Glomerular endothelial cell (primary cell): Measurements from ENCODE around the gene MAT2B. TPM values are rescaled to one million over a fixed set of nuclear protein-coding genes. Genes with fewer than 3 reads are reported as not detected.
"Not testable (repeated sequence)": the region's sequence is repeated elsewhere in the genome, so short reads cannot be mapped to it uniquely, and the experiment has no call there.

Experiments
- DNase-seq: peaks from one replicate; pipeline ENCODE4 v3.0.0-alpha.2; 2011; ENCODE audit warnings: low read depth, low spot score; ENCODE audit errors: extremely low read depth
- total RNA-seq: library from RNA; depleted of rRNA; stranded (reverse); fragments of >200 nt; gene quantifications from 2 replicates; pipeline ENCODE4 v1.2.3, GENCODE V29; 2015

MAT2B gene
- total RNA-seq, 1 donor from 2014 or later = 58.4 TPM

GRCh38 chr5:163503106-163504078 lies 2.0 kb upstream of the MAT2B start:
- peak; percentile 37 for DNase-seq

DNA sequence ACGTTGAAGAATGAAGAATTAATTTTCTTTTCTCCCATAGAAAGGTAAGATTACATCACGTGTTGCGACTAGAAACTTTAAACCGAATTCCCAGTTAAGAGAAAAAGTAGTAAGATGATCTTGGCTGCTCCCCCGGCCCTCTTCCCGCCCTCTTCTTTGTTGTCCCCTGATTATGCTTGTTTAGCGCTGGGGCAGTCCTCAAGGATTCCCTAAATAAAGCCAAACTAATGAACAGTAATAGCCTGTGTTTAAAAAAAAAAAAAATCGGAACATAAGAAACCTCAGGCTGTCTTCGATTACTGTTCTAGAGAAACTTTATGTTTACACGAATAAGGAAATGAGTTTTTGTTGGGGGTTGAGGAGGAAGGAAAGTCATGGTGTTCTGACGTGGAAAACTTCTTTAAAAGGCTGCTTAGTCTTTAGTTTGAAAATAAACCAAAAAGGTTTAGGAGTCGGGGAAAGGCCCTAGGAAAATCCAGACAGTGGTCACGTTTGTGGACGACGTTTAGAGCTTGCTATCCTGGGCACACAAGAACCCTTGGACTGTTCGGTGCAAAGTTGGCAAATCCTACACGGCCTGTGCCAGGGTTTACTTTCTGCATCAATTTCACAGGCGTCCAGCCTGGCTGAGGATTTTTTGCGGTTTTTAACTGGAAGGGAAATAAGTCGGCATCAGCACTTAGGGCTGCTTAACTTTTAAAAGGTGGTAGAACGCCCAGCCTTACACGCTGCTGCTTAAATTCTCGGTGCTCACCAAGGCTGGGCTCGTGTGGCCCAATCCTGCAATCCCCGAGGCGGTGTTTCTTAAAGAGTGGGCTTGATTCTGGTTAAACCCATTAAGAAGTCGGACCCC lies 1.1 kb upstream of the MAT2B start:
- DNase-seq = no peak

GRCh38 chr5:163505049-163505367 lies 411 bp upstream of the MAT2B start:
- DNase-seq = no peak

GRCh38 chr5:163506095-163506457 lies 657 bp downstream of the MAT2B start:
- no peak for DNase-seq

GRCh38 chr5:163506726-163507125 lies 1.3 kb downstream of the MAT2B start:
- DNase-seq = no peak

- no peak for DNase-seq
Observed at GRCh38 chr5:163508753-163509152, 3.3 kb downstream of the MAT2B start.

DNA sequence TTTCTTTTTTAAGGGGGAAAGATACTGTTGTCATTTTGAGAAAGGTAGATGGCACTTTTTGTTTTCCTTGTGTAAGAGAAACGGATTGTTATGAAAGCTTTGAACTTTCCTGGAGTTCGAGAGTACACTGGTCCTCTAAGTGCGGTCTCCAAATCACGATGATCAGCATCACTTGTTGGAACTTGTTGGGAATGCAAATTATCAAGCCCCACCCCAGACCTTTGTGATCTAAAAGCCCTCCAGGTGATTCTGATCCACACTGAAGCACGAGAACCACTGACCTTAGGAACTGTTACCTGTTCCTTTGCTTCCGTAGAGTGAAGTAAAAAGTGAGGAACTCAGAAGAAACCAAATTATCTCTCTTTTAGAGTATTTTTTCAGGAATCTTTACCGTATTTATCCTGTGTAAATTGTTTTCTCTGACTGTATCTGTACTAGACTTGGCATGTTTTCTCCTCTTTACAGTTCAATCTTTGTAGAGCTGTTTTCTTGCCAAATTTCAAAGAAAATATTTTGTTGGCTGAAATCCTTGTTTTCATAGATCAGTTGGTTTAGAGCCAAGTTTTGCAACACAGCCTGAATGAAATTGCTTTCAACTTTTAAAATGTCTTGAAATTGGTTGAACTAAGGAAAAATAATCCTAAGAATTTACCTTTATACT lies 4.0 kb downstream of the MAT2B start:
- no peak for DNase-seq

DNA sequence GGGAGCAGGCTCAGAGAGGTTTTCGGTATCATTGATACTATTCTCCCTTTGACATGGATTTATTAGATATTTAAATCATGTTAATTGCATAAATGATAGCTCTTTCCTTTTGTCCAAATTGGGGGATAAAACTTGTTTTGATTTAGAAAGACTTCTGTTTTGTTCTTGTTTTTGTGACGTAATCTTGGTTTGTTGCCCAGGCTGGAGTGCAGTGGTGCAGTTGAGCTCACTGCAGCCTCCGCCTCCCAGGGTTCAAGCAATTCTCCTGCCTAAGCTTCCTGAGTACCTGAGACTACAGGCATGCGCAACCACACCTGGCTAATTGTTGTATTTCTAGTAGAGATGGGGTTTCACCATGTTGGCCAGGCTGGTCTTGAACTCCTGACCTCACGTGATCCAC lies 7.1 kb downstream of the MAT2B start:
- DNase-seq = no peak

DNA sequence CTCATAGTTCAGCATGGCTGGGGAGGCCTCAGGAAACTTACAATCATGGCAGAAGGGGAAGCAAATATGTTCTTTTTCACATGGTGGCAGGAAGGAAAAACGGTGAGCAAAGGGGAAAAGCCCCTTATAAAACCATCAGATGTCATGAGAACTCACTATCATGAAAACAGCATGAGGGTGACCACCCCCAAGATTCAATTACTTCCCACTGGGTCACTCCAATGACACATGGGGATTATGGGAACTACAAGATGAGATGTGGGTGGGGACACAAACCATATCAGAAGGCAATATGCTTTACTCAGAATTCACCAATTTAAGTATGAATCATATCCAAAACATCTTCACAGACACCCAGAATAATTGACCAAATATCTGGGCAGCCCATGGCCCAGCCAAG lies 19.7 kb downstream of the MAT2B start:
- no peak for DNase-seq

- no peak for DNase-seq
Observed at GRCh38 chr5:163529698-163530097, 24.3 kb downstream of the MAT2B start.

DNA sequence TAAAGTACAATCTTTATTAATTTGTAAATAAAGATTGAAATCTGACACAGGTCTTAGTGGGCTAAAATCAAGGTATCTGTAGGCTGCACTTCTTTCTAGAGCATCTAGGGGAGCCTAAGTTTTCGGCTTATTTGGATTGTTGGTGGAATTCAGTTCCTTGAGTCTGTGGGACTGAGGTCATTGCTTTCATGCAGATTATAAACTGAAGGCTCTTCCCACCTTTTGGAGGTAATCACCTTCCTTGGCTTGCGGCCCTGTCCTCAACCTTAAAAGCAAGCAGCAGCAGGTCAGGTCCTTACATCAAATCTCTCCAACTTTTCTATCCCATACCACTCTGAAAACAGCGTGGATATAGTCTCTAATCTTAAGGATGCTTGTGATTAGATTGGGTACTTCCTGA lies 25.9 kb downstream of the MAT2B start:
- DNase-seq = no peak

DNA sequence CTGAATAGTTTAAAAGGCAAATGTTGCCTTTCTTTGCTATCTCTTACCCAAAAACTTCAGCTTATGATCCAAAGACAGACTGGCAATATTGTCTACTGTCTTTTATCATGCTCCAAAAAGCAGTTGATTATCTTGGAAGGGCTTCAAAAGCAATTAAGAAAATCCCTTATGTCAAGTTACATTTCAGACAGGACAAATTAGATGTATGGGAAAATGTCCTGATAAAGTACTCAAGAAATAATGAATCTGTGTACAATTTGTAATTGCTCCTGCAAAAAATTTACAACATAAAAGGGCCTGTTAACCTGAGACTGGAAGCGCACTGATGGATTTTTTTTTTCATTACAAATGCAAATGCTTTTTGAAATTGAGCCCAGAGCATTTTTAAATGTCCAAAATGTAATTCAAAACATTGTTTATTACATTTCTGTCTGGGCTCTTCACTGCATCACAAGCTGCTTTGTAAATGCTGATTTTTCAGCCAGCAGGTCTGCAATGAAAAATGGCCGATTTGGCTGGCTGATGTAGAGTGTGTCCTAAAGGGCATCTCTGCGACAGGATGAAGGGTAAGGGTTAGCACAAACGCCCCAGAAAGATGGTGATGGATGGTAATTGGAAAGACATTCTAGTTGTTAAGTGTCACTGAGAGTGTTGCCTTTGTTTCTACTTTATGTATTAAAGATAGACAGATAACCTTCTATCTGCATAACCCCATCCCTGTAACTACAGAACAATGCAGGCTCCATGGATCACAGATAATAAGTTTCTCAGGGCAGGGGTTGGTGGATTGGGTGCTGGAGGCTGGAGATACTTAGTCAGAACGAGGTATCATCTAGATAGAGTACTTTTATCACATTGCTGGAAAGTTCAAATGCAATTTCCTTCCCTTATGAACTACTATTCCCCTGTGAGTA lies 27.0 kb downstream of the MAT2B start:
- no peak for DNase-seq

DNA sequence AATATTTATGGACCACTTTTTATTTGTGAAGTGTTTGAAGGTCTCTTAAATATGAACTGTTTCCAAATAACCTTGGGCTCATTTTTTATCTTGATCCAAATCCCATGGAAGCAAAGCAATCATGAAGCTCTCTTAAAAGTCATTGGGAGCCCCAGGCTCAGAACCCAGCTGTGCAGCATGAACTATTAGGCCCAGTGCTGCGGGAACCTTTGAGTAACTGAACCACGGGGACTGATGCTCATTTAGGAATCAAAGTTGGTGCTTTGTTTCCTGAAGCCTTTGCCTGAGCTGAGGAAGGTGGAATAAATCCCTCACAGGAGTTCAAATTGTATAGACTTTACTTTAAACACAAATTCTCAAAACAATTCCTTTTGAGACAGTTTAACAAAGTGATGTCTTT lies 27.8 kb downstream of the MAT2B start:
- no peak for DNase-seq

DNA sequence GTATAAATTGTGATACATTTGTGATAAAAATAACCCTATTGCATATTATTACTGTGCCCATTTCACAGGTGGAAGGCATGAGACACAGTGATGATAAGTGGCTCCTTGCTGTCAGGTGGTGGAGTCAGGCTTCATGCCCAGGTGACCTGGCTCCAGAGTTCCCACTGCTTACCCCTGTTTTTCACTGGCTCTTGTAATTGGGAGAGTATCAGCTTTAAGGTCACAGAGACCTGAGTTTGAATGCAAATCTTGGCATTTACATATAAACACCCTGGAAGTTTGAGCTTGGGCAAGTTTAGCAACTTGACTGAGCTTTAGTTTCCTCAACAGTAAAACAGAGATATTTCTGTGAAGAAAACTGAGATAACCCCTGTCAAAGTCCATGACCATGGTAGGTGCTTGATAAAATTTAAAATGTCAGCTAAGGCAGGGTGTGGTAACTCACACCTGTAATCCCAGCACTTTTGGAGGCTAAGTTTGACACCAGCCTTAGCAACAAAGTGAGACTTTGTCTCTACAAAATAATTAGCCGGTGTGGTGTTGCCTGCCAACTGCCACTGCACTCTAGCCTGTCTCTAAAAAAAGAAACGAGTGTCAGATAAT lies 29.2 kb downstream of the MAT2B start:
- no peak for DNase-seq

DNA sequence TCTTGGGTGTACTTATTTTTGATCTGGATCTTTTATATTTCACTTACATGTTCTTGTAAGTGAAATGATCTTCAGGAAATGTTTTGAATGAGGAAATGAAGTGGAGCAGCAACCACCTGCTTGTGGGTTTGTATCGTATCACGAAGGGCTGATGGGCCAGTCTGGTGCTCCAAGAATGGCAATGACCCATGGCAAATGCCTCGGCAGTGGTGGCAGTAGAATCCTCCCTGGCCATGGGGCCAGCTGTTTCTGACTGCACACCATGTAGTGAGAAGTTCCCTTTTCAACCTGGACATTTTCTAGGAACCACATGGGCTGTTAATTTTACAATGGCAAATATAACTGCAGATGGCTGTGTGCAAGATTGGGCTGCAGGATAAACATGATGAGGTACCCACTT lies 29.9 kb downstream of the MAT2B start:
- DNase-seq = no peak

DNA sequence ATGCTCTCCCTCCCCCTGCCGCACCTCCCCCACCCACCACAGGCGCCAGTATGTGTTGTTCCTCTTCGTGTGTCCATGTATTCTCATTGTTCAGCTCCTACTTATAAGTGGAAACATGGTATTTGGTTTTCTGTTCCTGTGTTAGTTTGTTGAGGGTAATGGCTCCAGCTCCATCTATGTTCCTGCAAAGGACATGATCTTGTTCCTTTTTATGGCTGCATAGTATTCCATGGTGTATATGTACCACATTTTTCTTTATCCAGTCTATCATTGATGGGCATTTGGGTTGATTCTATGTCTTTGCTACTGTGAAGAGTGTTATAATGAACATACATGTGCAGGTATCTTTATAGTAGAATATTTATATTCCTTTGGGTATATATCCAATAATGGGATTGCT lies 31.0 kb downstream of the MAT2B start:
- not testable (repeated sequence) for DNase-seq

DNA sequence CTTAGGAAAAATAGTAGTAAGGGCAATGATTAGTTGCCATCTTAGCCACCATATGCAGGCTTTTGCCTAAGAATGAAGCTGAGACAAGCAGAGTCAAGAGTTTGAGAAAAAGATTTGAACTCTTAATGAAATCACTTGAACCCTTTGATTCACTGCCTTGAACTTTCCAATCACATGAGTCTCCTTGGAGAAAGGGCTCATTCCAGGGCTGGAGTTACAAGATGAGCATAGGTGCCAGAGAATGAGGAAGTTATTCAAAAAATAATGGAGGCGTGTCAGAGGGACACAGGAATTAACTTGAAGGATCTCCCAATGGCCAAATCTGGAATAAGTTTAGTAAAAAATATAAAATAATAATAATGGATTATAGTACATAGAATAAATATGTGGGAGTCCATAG lies 35.3 kb downstream of the MAT2B start:
- DNase-seq = no peak

DNA sequence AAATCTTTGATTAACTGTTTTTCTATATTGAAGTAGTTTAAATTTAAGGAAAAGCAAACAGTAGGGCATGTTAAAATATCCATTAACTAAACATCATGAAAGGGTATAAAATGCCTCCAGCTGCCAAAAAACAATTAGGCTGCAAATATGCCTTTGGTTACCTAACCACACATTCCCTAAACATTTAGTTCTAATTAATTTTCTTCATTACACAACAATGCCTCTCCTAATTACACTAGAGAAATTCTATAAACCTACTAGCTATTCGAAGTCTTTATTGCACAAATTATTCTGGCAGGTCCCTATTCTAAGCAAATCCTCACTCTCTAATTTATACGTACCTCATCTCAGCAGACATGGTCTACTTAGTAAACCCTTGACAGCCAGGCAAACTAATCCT lies 37.4 kb downstream of the MAT2B start:
- DNase-seq = no peak

DNA sequence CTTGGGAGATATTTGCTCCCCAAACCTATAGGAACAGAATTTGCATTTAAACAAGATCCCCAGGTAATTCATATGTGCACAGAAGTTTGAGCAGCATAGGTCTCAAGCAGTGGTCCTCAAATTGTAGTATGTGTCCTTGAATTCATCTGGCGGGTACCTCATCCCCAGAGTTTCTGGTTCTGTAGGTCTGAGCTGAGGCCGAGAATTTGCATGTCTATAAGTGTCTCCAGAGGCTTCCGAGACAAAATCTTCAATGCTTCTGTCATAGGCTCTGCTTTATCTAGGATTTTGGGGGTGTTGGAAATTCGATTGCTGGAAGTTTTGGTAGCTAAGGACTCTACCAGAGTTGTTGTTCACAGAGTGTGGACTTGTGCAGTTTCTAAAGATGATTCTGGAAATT lies 38.6 kb downstream of the MAT2B start:
- no peak for DNase-seq

- no peak for DNase-seq
Observed at GRCh38 chr5:163544836-163545235, 39.4 kb downstream of the MAT2B start.
